ENCODE measurements around the gene DAGLA. TPM values are rescaled to one million over a fixed set of nuclear protein-coding genes. Genes with fewer than 3 reads are reported as not detected.

DAGLA gene
- total RNA-seq, 1 experiment from 2014 or later: 10.9 TPM

DNA sequence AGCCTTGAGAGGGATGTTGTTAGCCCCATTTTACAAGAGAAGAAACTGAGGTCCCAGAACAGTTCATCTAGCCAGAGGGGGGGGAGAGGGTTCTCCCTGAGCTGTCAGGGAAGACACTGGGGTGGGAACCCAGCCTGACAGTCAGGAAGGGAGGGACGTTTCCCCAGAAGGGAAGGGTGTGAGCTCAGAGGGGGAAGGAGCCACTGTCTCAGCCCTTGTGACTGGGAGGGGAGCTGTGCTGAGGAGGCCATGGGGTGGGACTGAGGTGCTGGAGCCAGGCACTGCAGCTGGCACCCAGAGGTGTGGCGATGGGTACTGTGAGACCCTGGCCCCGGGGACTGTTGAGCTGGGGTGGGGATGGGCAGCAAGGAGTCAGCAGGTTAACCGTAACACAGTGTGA is 35.7 kb downstream of the DAGLA start:
- BruUV-seq (replicated peaks): no TSS peak
- POLR2A ChIA-PET (ENCODE audit: low non-redundant PET): no interaction called here
- no peak for DNase-seq (ENCODE audit: low spot score)
- no peak overlapping the region for H3K4me3 ChIP-seq (ENCODE audit: low read depth, low read length, poor library complexity, severe bottlenecking)
- CTCF ChIA-PET: interaction anchor here (0.6 kb wide), 1 partner anchor 270 kb away, joined by 3 read pairs; no protein-coding TSS in a partner anchor
- no peaks in the 10 kb centered on the region for H3K9me3 ChIP-seq (ENCODE audit: low read depth, low read length, poor library complexity, severe bottlenecking)
- H3K36me3 ChIP-seq (ENCODE audit: insufficient read depth, low read length, poor library complexity, severe bottlenecking): peaks cover 4% of the 10 kb centered on the region
- peaks cover 15% of the 10 kb centered on the region for H3K4me1 ChIP-seq (ENCODE audit: insufficient read depth, low read length, poor library complexity, severe bottlenecking)
- no peaks in the 10 kb centered on the region for H3K27me3 ChIP-seq (replicated peaks; ENCODE audit: insufficient read depth, low read depth, low read length, poor library complexity)
- H3K27ac ChIP-seq (ENCODE audit: low read depth, low read length, poor library complexity, severe bottlenecking): no peak overlapping the region
- intact Hi-C loops (cut with micrococcal nuclease; ENCODE audit: unreplicated experiment): no loop called here
- TF ChIP-seq, protein P1, sequence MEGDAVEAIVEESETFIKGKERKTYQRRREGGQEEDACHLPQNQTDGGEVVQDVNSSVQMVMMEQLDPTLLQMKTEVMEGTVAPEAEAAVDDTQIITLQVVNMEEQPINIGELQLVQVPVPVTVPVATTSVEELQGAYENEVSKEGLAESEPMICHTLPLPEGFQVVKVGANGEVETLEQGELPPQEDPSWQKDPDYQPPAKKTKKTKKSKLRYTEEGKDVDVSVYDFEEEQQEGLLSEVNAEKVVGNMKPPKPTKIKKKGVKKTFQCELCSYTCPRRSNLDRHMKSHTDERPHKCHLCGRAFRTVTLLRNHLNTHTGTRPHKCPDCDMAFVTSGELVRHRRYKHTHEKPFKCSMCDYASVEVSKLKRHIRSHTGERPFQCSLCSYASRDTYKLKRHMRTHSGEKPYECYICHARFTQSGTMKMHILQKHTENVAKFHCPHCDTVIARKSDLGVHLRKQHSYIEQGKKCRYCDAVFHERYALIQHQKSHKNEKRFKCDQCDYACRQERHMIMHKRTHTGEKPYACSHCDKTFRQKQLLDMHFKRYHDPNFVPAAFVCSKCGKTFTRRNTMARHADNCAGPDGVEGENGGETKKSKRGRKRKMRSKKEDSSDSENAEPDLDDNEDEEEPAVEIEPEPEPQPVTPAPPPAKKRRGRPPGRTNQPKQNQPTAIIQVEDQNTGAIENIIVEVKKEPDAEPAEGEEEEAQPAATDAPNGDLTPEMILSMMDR (conservative IDR thresholded peaks at IDR 0.05; ENCODE audit: low read depth, low read length): no peak
- TF ChIP-seq EZH2 (IDR thresholded peaks at IDR 0.05; ENCODE audit: borderline replicate concordance, low read depth, low read length, poor library complexity, severe bottlenecking): no peak

DNA sequence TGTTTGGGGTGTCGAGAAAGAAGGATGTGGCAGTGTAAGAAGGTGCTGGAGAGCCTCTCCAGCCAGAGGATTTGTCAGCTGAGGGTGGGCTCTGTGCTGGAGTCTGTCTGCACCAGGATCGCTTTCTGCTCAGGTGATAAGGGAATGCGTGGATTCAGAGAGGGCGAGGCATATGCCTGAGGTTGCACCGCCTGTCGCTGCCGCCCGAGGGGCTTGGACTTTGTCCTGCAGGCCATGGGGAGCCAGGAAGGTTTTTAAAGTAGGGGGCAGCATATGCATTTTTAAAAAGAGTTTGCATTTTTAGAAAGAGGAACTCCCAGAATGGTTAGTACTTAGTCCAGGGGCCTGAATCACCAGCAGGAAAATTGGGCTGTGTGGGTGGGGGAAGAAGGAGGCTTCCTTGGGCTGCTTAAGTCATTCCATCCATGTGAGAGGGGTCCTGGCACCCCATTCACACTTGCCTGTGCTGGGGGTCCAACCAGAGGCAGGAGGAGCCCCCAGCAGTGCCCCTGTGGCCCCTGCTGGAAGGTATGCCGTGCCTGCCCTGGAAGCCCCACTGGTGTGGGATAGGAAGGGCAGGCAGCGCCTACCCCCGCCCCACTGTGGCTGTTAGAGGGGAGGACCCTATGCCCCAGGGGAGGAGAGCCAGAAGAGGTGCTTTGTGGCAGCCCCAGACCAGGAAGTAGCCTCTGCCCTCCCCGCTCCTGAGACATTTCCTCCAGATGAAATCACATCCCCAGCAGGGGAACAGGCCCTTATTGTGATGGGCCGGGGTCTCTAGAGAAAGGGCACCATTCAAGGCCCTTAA is 36.5 kb downstream of the DAGLA start:
- ChIA-PET CTCF (no interaction called here), POLR2A (ENCODE audit: low non-redundant PET) (no interaction called here)
- BruUV-seq (replicated peaks): no TSS peak
- Histone ChIP-seq H3K36me3 (ENCODE audit: insufficient read depth, low read length, poor library complexity, severe bottlenecking) (peaks cover 6% of the 10 kb centered on the region), H3K4me3 (ENCODE audit: low read depth, low read length, poor library complexity, severe bottlenecking) (no peak overlapping the region), H3K27ac (ENCODE audit: low read depth, low read length, poor library complexity, severe bottlenecking) (no peak overlapping the region), H3K9me3 (ENCODE audit: low read depth, low read length, poor library complexity, severe bottlenecking) (no peaks in the 10 kb centered on the region), H3K27me3 (replicated peaks; ENCODE audit: insufficient read depth, low read depth, low read length, poor library complexity) (no peaks in the 10 kb centered on the region), H3K4me1 (ENCODE audit: insufficient read depth, low read length, poor library complexity, severe bottlenecking) (peaks cover 15% of the 10 kb centered on the region)
- DNase-seq (ENCODE audit: low spot score): no peak
- intact Hi-C loops (cut with micrococcal nuclease; ENCODE audit: unreplicated experiment): no loop called here
- TF ChIP-seq, protein P1 (conservative IDR thresholded peaks at IDR 0.05; ENCODE audit: low read depth, low read length): no peak
- TF ChIP-seq EZH2 (IDR thresholded peaks at IDR 0.05; ENCODE audit: borderline replicate concordance, low read depth, low read length, poor library complexity, severe bottlenecking): no peak

DNA sequence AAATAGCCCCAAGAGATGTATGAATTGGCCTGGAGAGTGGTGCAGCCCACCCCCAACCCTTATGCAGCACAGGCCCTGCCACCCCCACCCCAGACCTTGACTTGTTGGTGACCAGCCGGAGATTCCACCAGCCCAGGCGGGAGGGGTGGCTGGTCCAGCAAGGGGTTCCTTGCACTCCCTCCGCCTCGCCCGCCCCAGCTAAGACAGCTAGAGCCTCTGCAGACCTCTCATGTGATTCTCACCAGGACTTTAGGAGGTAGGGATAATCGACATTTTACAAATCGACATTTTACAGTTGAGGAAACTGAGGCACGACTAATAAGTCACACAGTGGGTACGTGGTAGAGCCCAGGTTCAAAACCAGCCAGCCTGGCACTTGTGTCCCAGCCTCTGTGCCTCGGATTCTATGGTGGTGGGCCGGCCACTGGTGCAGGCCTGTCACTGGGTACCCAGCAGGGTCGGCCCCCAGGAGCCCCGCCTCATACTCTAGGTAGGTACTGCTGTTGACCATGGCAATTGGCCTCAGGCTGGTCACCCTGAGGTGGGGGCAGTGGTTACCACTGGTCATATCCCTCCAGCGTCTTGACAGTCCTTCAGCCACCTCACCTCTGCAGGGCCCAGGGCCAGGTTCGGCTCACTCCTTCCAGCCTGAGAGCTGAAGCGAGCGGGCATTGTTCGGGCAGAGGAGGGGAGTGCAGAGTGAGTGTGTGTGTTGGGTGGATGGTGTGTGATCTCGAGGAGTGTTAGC is 37.3 kb downstream of the DAGLA start:
- TF ChIP-seq, protein P1 (conservative IDR thresholded peaks at IDR 0.05; ENCODE audit: low read depth, low read length): no peak
- no peak for TF ChIP-seq EZH2 (IDR thresholded peaks at IDR 0.05; ENCODE audit: borderline replicate concordance, low read depth, low read length, poor library complexity, severe bottlenecking)
- POLR2A ChIA-PET (ENCODE audit: low non-redundant PET): no interaction called here
- H3K27ac ChIP-seq (ENCODE audit: low read depth, low read length, poor library complexity, severe bottlenecking): peak overlapping the region; percentile 82
- intact Hi-C loops (cut with micrococcal nuclease; ENCODE audit: unreplicated experiment): loop anchor here (1.0 kb wide), 1 partner anchor 37 kb away; the partner anchor contains the start of gene DAGLA
- DNase-seq (ENCODE audit: low spot score): no peak
- H3K4me3 ChIP-seq (ENCODE audit: low read depth, low read length, poor library complexity, severe bottlenecking): peak overlapping the region; percentile 63
- peaks cover 6% of the 10 kb centered on the region for H3K36me3 ChIP-seq (ENCODE audit: insufficient read depth, low read length, poor library complexity, severe bottlenecking)
- peaks cover 15% of the 10 kb centered on the region for H3K4me1 ChIP-seq (ENCODE audit: insufficient read depth, low read length, poor library complexity, severe bottlenecking)
- H3K27me3 ChIP-seq (replicated peaks; ENCODE audit: insufficient read depth, low read depth, low read length, poor library complexity): no peaks in the 10 kb centered on the region
- CTCF ChIA-PET: interaction anchor here (1.0 to 2.4 kb wide), 3 partner anchors 16 to 271 kb away, joined by 4 to 16 read pairs (median 6); no protein-coding TSS in a partner anchor
- no peaks in the 10 kb centered on the region for H3K9me3 ChIP-seq (ENCODE audit: low read depth, low read length, poor library complexity, severe bottlenecking)
- no TSS peak for BruUV-seq (replicated peaks)
